ENCODE data around the gene GALNT10. TPM values are rescaled to one million over a fixed set of nuclear protein-coding genes. Genes with fewer than 3 reads are reported as not detected.

The GALNT10 gene
- total RNA-seq, 1 experiment from 2014 or later = 27.8 TPM

DNA sequence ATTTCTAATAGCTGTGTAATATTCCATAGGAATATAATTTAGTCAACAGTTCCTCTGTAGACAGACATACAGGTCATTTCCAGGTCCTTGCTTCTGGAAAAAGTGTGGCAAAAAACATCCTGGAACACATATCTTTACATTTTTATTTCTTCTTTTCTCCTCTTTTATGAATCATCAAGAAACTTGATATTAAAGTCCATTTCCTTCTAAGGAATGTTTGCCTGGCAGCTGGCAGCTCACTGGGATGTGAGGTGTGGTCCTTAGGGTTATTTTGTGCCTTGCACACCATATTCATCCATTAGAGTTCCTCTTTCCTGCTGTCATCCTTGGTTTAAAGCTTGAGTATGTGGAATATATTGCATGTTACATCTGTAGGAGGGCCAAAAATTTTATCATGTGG lies 122.0 kb downstream of the GALNT10 start:
- ChIA-PET RAD21 (ENCODE audit: low non-redundant PET in 1 of 2, low total read pairs in 2 of 2, uncharacterized antibody in 2 of 2, unreplicated experiment in 2 of 2) (no interaction called here), POLR2A (no interaction called here), CTCF (no interaction called here)
- Histone ChIP-seq H3K36me3 (ENCODE audit: control insufficient read depth in 1 of 2, insufficient read depth in 2 of 2, low read length in 2 of 2) (no peaks in the 10 kb centered on the region), H3K9me3 (ENCODE audit: control insufficient read depth in 1 of 2, insufficient read depth in 1 of 2, low read depth in 1 of 2, low read length in 2 of 2) (no peaks in the 10 kb centered on the region), H2AFZ (ENCODE audit: low read depth, low read length, poor library complexity, severe bottlenecking) (no peak overlapping the region), H3K27ac (ENCODE audit: low read depth, low read length) (no peak overlapping the region), H4K20me1 (ENCODE audit: insufficient read depth) (no peaks in the 10 kb centered on the region), H3K9me2 (ENCODE audit: insufficient read depth) (no peaks in the 10 kb centered on the region), H3K4me2 (ENCODE audit: low read length) (no peak overlapping the region), H3K4me3 (replicated peaks in 1 of 2; ENCODE audit: low read depth in 1 of 2, low read length in 2 of 2) (no peak overlapping the region), H3K27me3 (ENCODE audit: insufficient read depth, low read length) (no peaks in the 10 kb centered on the region), H3K9ac (ENCODE audit: low read length) (no peak overlapping the region), H3K4me1 (ENCODE audit: control insufficient read depth in 1 of 2, insufficient read depth in 2 of 2, low read length in 2 of 2) (no peaks in the 10 kb centered on the region), H3K79me2 (ENCODE audit: insufficient read depth, low read length) (no peaks in the 10 kb centered on the region)
- no TSS peak for BruUV-seq (replicated peaks)
- DNase-seq (ENCODE audit: low read depth, low spot score) (no peak), ATAC-seq (no peak)
- intact Hi-C loops (cut with micrococcal nuclease) = no loop called here
- TF ChIP-seq EGR1 (IDR thresholded peaks at IDR 0.05; ENCODE audit: low read depth) = no peak
- TF ChIP-seq POLR2AphosphoS5 (IDR thresholded peaks at IDR 0.05; ENCODE audit: low read depth, low read length) = no peak
- TF ChIP-seq CBX3 (IDR thresholded peaks at IDR 0.05; ENCODE audit: low read depth) = no peak
- TF ChIP-seq SIN3A (IDR thresholded peaks at IDR 0.05; ENCODE audit: low read depth) = no peak
- TF ChIP-seq, protein P1, sequence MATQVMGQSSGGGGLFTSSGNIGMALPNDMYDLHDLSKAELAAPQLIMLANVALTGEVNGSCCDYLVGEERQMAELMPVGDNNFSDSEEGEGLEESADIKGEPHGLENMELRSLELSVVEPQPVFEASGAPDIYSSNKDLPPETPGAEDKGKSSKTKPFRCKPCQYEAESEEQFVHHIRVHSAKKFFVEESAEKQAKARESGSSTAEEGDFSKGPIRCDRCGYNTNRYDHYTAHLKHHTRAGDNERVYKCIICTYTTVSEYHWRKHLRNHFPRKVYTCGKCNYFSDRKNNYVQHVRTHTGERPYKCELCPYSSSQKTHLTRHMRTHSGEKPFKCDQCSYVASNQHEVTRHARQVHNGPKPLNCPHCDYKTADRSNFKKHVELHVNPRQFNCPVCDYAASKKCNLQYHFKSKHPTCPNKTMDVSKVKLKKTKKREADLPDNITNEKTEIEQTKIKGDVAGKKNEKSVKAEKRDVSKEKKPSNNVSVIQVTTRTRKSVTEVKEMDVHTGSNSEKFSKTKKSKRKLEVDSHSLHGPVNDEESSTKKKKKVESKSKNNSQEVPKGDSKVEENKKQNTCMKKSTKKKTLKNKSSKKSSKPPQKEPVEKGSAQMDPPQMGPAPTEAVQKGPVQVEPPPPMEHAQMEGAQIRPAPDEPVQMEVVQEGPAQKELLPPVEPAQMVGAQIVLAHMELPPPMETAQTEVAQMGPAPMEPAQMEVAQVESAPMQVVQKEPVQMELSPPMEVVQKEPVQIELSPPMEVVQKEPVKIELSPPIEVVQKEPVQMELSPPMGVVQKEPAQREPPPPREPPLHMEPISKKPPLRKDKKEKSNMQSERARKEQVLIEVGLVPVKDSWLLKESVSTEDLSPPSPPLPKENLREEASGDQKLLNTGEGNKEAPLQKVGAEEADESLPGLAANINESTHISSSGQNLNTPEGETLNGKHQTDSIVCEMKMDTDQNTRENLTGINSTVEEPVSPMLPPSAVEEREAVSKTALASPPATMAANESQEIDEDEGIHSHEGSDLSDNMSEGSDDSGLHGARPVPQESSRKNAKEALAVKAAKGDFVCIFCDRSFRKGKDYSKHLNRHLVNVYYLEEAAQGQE (IDR thresholded peaks at IDR 0.05; ENCODE audit: low read depth) = no peak
- TF ChIP-seq ZNF274 (IDR thresholded peaks at IDR 0.05; ENCODE audit: low read depth, low read length) = no peak
- TF ChIP-seq POLR2A (IDR thresholded peaks at IDR 0.05; ENCODE audit: borderline replicate concordance, extremely low read depth, insufficient read depth, insufficient read length) = no peak
- no peak for TF ChIP-seq FOSL1 (IDR thresholded peaks at IDR 0.05; ENCODE audit: low read depth)
- no peak for TF ChIP-seq ZFX (IDR thresholded peaks at IDR 0.05)
- no peak for TF ChIP-seq JUND (IDR thresholded peaks at IDR 0.05)
- TF ChIP-seq EZH2phosphoT487 (IDR thresholded peaks at IDR 0.05; ENCODE audit: borderline replicate concordance) = no peak
- no peak for TF ChIP-seq SRF (IDR thresholded peaks at IDR 0.05; ENCODE audit: low read depth)
- TF ChIP-seq CEBPB (IDR thresholded peaks at IDR 0.05; ENCODE audit: low read depth) = no peak
- TF ChIP-seq, protein P2, sequence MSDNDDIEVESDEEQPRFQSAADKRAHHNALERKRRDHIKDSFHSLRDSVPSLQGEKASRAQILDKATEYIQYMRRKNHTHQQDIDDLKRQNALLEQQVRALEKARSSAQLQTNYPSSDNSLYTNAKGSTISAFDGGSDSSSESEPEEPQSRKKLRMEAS (IDR thresholded peaks at IDR 0.05) = no peak

Measured in HCT116 (cell line).